ENCODE data around the gene DYSF. TPM values are rescaled to one million over a fixed set of nuclear protein-coding genes. Genes with fewer than 3 reads are reported as not detected.
A peak's percentile ranks its signal among the peaks of the same experiment; 100 is the strongest.

DYSF gene
- polyA plus RNA-seq, 1 of the 3 experiments (the other 2 are of a cell fraction): 0.10 TPM

- Histone ChIP-seq H3F3A (replicated peaks; ENCODE audit: insufficient read depth) (no peaks in the 10 kb centered on the region), H3K27ac (ENCODE audit: low read depth in 2 of 2, low read length in 1 of 2) (no peak overlapping the region), H3K4me2 (no peak overlapping the region), H4K20me1 (ENCODE audit: insufficient read depth) (no peaks in the 10 kb centered on the region), H3K9me3 (no peaks in the 10 kb centered on the region), H3K79me2 (ENCODE audit: insufficient read depth) (no peaks in the 10 kb centered on the region), H3K36me3 (replicated peaks in 1 of 2; ENCODE audit: control insufficient read depth in 1 of 2, insufficient read depth in 2 of 2, low read length in 1 of 2) (no peaks in the 10 kb centered on the region), H2AFZ (ENCODE audit: low read depth) (no peak overlapping the region), H3K27me3 (ENCODE audit: insufficient read depth) (no peaks in the 10 kb centered on the region; the same call in 1 of the 2 replicates), H3K9me2 (no peaks in the 10 kb centered on the region), H3K4me3 (ENCODE audit: low read depth in 2 of 2, low read length in 1 of 2) (no peak overlapping the region), H3K4me1 (ENCODE audit: control insufficient read depth in 1 of 2, insufficient read depth in 2 of 2, low read depth in 1 of 2, low read length in 1 of 2) (no peaks in the 10 kb centered on the region), H3K9ac (no peak overlapping the region)
- POLR2A ChIA-PET: no interaction called here
- CTCF ChIA-PET: interaction anchor here (0.7 to 1.3 kb wide), 3 partner anchors 9 to 124 kb away, joined by 3 to 4 read pairs (median 3); no protein-coding TSS in a partner anchor
- TF ChIP-seq GABPA (IDR thresholded peaks at IDR 0.05; ENCODE audit: low read depth) (no peak), RAD21 (IDR thresholded peaks at IDR 0.05; ENCODE audit: low read length) (peak; percentile 29)
- 69% methylated on average over 20 of the region's 28 CpGs for WGBS (ENCODE audit: low lambda C conversion rate)
- DNase-seq: peak; percentile 40
Observed at GRCh38 chr2:71671895-71672825, 218.8 kb downstream of the DYSF start.

DNA sequence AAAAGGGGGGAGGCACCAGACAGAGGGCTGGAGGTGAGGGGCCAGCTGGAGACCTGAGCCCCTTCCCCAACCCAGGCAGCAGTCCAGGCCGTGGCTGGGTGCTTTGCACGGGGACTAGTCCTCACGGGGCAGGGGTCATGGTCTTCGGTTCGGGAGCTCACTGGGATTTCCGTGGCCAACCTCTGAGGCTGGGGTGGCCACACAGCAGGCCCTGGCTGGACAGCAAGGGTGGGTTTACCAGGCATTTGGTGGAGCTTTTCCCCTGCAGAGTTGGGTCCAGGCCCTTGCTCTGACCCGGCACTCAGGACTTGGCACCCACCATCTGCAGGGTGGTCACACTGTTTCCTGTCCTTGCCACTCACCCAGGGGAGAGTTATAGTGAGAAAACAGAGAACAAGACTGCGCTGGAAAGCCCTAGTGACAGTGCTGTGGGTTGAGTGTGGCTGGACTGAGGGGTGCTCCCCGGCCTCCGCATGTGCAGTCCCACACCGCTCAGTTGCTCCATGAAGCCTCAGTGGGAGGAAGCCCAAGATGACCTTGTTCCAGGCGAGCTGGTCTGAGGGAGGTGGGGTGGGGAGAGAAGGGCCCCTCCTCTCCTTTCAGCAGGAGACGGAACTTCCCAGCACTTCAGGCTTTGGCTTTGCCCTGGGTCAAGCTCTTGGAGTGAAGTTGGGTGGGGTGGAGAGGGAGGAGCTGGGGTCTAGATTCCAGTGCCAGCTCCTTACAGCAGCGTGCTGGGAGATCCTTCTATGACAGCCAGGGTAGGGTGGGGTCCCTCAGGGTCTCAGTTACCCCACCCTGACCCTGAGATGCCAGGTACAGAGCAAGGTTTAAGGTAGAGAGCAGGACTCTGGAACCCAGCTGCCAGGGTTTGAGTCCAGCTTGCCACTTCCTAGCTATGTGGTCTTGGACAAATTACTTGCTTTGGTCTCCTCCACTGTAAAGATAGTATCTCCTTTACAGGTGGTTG is 219.8 kb downstream of the DYSF start:
- H3K9me2 ChIP-seq: no peaks in the 10 kb centered on the region
- H4K20me1 ChIP-seq (ENCODE audit: insufficient read depth): no peaks in the 10 kb centered on the region
- no peak overlapping the region for H3K27ac ChIP-seq (ENCODE audit: low read depth in 2 of 2, low read length in 1 of 2)
- CTCF ChIA-PET: interaction anchor here (0.7 to 1.3 kb wide), 3 partner anchors 10 to 123 kb away, joined by 3 to 4 read pairs (median 3); no protein-coding TSS in a partner anchor
- H3K27me3 ChIP-seq (ENCODE audit: insufficient read depth): no peaks in the 10 kb centered on the region; the same call in 1 of the 2 replicates
- no peaks in the 10 kb centered on the region for H3F3A ChIP-seq (replicated peaks; ENCODE audit: insufficient read depth)
- H3K79me2 ChIP-seq (ENCODE audit: insufficient read depth): no peaks in the 10 kb centered on the region
- TF ChIP-seq USF2 (IDR thresholded peaks at IDR 0.05; ENCODE audit: borderline replicate concordance, low read depth, low read length): no peak
- TF ChIP-seq NRF1 (IDR thresholded peaks at IDR 0.05; ENCODE audit: low read depth, low read length): no peak
- no peak for TF ChIP-seq TAF1 (IDR thresholded peaks at IDR 0.05; ENCODE audit: borderline replicate concordance, low read depth, low read length)
- no peak for TF ChIP-seq RCOR1 (IDR thresholded peaks at IDR 0.05; ENCODE audit: low read length)
- TF ChIP-seq MEF2A (IDR thresholded peaks at IDR 0.05; ENCODE audit: borderline replicate concordance, low read depth): no peak
- TF ChIP-seq GATA2 (CRISPR knock-in tag; IDR thresholded peaks at IDR 0.05): no peak
- TF ChIP-seq, protein P1, sequence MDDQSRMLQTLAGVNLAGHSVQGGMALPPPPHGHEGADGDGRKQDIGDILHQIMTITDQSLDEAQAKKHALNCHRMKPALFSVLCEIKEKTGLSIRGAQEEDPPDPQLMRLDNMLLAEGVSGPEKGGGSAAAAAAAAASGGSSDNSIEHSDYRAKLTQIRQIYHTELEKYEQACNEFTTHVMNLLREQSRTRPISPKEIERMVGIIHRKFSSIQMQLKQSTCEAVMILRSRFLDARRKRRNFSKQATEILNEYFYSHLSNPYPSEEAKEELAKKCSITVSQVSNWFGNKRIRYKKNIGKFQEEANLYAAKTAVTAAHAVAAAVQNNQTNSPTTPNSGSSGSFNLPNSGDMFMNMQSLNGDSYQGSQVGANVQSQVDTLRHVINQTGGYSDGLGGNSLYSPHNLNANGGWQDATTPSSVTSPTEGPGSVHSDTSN (IDR thresholded peaks at IDR 0.05): no peak
- TF ChIP-seq, protein P2, sequence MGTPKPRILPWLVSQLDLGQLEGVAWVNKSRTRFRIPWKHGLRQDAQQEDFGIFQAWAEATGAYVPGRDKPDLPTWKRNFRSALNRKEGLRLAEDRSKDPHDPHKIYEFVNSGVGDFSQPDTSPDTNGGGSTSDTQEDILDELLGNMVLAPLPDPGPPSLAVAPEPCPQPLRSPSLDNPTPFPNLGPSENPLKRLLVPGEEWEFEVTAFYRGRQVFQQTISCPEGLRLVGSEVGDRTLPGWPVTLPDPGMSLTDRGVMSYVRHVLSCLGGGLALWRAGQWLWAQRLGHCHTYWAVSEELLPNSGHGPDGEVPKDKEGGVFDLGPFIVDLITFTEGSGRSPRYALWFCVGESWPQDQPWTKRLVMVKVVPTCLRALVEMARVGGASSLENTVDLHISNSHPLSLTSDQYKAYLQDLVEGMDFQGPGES (IDR thresholded peaks at IDR 0.05; ENCODE audit: low read depth, low read length): no peak
- TF ChIP-seq FOXM1 (IDR thresholded peaks at IDR 0.05; ENCODE audit: low read depth): no peak
- no peak for TF ChIP-seq FOSL2 (IDR thresholded peaks at IDR 0.05; ENCODE audit: borderline replicate concordance, low read depth)
- TF ChIP-seq YY1 (IDR thresholded peaks at IDR 0.05; ENCODE audit: low read depth): no peak
- H3K36me3 ChIP-seq (replicated peaks in 1 of 2; ENCODE audit: control insufficient read depth in 1 of 2, insufficient read depth in 2 of 2, low read length in 1 of 2): no peaks in the 10 kb centered on the region
- no peaks in the 10 kb centered on the region for H3K4me1 ChIP-seq (ENCODE audit: control insufficient read depth in 1 of 2, insufficient read depth in 2 of 2, low read depth in 1 of 2, low read length in 1 of 2)
- no peaks in the 10 kb centered on the region for H3K9me3 ChIP-seq
- H3K4me3 ChIP-seq (ENCODE audit: low read depth in 2 of 2, low read length in 1 of 2): no peak overlapping the region
- H3K9ac ChIP-seq: no peak overlapping the region
- 55% methylated on average over 4 of the region's 14 CpGs for WGBS (ENCODE audit: low lambda C conversion rate)
- DNase-seq: peak; percentile 4
- H2AFZ ChIP-seq (ENCODE audit: low read depth): no peak overlapping the region
- no peak overlapping the region for H3K4me2 ChIP-seq
- POLR2A ChIA-PET: no interaction called here
